Dedifferentiated amniotic fluid mesenchymal stem cell (primary cell): ENCODE data around the gene WDTC1.
"Not testable (repeated sequence)": the region's sequence is repeated elsewhere in the genome, so short reads cannot be mapped to it uniquely, and the experiment has no call there.

ENCODE experiments used
- DNase-seq: peaks from one replicate; pipeline ENCODE4 v3.0.0-alpha.2; 2016; ENCODE audit errors: extremely low spot score

WDTC1 gene

GRCh38 chr1:27234049-27234882 lies at the start of gene WDTC1:
WDTC1 (plus strand) TSS chr1:27234632; CDS start chr1:27261055, 26,423 bp downstream.
- DNase-seq = peak; percentile 97

GRCh38 chr1:27184665-27185064 lies 49.8 kb upstream of the WDTC1 start:
- not testable (repeated sequence) for DNase-seq

- no peak for DNase-seq
Measured at GRCh38 chr1:27192039-27192529, 42.3 kb upstream of the WDTC1 start.

DNA sequence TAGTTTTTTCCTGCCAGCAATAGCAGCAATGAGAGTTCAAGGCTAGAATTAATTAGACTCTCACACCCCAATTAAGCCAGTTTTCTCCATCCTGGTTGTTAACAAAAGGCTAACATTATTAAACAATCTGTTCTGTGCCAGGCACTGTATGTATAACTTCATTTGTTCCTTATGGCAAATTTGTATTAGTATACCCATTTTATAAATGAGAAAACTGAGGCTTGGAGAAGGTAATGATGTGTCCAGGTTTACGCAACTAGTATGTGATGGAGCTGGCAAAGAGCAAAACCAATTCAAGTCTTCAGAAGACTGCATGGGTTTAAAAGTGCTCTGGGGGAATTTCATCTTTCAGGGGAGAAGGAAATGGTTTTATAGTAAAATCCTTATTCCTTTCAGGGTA lies 41.2 kb upstream of the WDTC1 start:
- no peak for DNase-seq

GRCh38 chr1:27201295-27201694 lies 33.1 kb upstream of the WDTC1 start:
- DNase-seq = no peak

GRCh38 chr1:27203946-27204345 lies 30.5 kb upstream of the WDTC1 start:
- no peak for DNase-seq

DNA sequence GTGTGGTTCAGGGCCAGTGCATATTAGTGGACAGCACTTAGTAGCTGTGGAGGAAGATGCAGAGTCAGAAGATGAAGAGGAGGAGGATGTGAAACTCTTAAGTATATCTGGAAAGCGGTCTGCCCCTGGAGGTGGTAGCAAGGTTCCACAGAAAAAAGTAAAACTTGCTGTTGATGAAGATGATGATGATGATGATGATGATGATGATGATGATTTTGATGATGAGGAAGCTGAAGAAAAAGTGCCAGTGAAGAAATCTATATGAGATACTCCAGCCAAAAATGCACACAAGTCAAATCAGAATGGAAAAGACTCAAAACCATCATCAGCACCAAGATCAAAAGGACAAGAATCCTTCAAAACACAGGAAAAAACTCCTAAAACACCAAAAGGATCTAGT lies 27.2 kb upstream of the WDTC1 start:
- not testable (repeated sequence) for DNase-seq

GRCh38 chr1:27208143-27208850 lies 26.1 kb upstream of the WDTC1 start:
- DNase-seq = not testable (repeated sequence)

- no peak for DNase-seq
Measured at GRCh38 chr1:27216466-27216865, 18.0 kb upstream of the WDTC1 start.

DNA sequence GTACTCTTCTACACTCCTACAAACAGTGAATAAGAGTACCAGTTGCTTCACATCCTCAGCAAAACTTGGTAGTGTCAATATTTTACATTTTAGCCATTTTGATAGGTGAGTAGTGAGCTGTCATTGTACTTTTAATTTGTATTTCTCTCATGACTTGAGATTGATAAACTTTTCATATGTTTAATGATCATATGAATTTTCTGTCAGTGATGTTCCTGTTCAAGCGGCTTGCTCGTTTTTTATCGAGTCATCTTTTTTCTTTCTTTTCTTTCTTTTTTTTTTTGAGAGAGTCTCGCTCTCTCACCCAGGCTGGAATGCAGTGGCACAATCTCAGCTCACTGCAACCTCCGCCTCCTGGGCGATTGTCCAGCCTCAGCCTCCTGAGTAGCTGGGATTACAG lies 17.0 kb upstream of the WDTC1 start:
- DNase-seq = no peak

DNA sequence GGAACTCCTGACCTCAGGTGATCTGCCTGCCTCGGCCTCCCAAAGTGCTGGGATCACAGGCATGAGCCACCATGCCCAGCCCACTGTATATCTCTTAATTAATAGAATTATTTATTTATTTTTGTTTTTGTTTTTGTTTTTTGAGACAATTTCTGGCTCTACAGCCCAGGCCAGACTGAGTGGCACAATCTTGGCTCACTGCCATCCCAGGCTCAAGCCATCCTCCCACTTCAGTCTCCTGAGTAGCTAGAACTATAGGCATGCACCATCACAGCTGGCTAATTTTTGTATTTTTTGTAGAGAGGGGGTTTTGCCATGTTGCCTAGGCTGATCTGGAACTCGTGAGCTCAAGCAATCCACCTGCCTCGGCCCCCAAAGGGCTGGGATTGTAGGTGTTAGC lies 15.7 kb upstream of the WDTC1 start:
- no peak for DNase-seq

GRCh38 chr1:27220096-27220495 lies 14.3 kb upstream of the WDTC1 start:
- no peak for DNase-seq

- not testable (repeated sequence) for DNase-seq
Measured at GRCh38 chr1:27220702-27221497, 13.5 kb upstream of the WDTC1 start.

- no peak for DNase-seq
Measured at GRCh38 chr1:27225621-27226020, 8.8 kb upstream of the WDTC1 start.

- DNase-seq = no peak
Measured at GRCh38 chr1:27227765-27228164, 6.7 kb upstream of the WDTC1 start.

DNA sequence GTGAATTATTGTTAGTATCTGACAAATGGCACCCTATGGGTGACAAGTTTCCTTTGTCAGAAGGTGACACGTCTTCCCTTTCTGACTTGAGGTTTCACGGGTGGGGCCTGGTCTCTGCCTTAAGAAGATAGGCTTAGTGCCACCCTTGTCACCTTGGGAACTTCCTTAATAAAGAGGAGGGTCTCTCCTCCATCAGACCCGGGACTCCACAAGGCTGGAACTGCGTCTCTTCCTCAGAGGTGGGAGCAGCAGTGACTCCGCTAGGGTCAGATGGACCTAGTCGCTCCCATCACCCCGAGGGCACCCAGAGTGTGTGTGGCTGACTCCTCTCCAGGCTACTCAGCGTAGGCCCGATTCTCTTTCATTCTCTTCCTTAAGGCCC lies 774 bp upstream of the WDTC1 start:
- DNase-seq = no peak

DNA sequence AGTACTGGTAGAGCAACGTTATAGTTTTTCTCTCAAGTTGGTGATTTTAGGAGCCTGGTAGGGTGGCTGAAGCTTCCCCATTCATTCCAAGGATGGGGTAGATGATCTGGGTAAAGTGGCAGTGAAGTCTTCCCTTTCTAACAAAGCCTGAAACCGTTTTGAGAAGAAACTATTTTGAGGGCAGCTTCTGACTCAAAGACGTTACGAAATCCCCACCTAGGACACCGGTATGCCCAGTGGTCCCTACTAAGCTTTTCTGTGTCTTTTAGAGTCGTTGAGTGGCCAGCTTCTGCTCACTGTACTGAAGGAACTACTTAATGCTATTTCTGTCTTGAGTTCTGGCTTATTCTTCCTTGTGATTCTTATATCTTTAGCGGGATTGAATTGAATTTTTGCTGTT lies 1.4 kb downstream of the WDTC1 start:
- DNase-seq = no peak

DNA sequence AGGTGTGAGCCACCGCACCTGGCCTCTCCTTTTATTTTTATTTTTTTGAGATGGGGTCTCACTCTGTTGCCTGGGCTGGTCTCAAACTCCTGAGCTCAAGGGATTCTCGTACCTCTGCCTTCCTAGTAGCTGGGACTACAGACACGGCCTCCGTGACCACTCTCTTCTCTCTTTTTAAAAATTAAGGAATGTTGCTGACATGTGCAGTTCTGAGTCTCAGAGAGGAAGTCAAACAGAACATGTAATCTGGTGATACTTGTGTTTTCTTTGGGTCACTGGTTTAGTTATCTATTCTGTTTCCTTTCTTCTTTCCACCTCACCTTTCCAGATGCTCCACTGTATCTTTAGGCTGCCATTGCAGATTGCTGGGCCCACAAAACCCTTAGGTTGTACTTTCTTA lies 2.7 kb downstream of the WDTC1 start:
- DNase-seq = no peak

DNA sequence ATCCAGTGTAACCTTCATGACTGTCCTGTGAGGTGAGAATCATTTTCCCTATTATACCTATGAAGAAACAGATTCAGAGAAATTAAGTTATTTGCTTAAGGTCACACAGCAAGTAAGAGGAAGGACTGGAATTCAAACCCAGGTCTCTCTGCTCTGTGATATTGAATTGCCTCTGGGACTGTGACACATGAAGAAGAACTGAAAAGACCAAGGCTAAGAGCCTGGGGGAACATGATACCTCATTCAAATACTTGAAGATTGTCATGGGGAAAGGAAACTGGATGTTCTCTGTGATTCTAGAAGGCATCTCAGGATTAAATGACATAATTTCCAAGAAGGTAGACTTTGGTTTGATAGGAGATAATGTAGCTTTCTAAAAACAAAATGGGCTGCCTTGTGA lies 3.6 kb downstream of the WDTC1 start:
- DNase-seq = no peak

DNA sequence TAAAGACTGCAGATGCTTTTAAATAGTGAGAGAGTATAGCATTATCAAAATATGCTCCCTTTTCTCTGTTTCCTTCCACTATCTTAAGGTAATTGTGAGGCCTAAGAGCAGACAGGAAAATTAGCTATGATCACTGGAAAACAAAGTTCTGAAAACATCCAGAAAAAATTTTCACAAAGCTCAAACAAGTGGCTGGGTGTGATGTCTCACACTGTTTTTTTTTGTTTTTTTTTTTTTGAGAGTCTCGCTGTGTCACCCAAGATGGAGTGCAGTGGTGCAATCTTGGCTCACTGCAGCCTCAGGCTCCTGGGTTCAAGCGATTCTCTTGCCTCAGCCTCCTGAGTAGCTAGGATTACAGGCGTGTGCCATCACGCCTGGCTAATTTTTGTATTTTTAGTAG lies 7.2 kb downstream of the WDTC1 start:
- no peak for DNase-seq

DNA sequence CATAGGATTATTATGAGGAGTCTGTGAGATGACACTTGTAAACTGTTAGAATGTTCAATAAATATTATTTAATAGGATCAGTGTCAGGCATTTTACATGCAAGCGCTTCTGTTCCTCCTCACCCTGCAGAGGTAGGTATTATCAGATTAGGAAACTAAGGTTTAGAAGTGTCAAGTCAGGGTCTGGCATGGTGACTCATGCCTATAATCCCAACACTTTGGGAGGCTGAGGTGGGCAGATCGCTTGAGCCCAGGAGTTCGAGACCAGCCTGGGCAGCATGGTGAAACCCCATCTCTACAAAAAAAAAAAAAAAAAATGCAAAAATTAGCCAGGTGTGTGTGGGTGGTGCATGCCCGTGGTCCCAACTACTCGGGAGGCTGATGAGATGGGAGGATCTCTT lies 9.2 kb downstream of the WDTC1 start:
- DNase-seq = not testable (repeated sequence)

GRCh38 chr1:27246194-27246593 lies 11.8 kb downstream of the WDTC1 start:
- DNase-seq = no peak
